Heart right ventricle (tissue), 16 donors: ENCODE results near the gene SLC9A5. TPM values are rescaled to one million over a fixed set of nuclear protein-coding genes. Genes with fewer than 3 reads are reported as not detected.

ENCODE experiments used
- ATAC-seq, 8 donors: fragments of 200-7000 bp; cut with Tn5 transposase; one replicate each; pipeline ENCODE4 v1.9.1; 2020; ENCODE audit warnings: mild to moderate bottlenecking in 8 of 8, moderate library complexity in 8 of 8, moderate number of reproducible peaks in 1 of 8
- DNase-seq, 2 donors: peaks; one replicate each; pipeline ENCODE4 v3.0.0-alpha.2; 2020
- H3K27ac ChIP-seq, 10 donors: fragments of 200-600 bp; sonication (generic) in 2 of 10; one replicate each; pipeline versions ENCODE4 v1.5.0 to v1.8.0; 2020 to 2022; ENCODE audit warnings: mild to moderate bottlenecking in 3 of 10
- H3K27me3 ChIP-seq, 7 donors: fragments of 200-600 bp; one replicate each; pipeline ENCODE4 v1.8.0; 2021 to 2022; ENCODE audit warnings: mild to moderate bottlenecking in 2 of 7
- H3K36me3 ChIP-seq, 9 donors: fragments of 200-600 bp; sonication (generic) in 1 of 9; one replicate each; pipeline versions ENCODE4 v1.5.0 to v1.8.0; 2020 to 2022; ENCODE audit warnings: mild to moderate bottlenecking in 2 of 9
- H3K4me1 ChIP-seq, 9 donors: fragments of 200-600 bp; sonication (generic) in 1 of 9; one replicate each; pipeline versions ENCODE4 v1.5.0 to v1.8.0; 2020 to 2022; ENCODE audit warnings: mild to moderate bottlenecking in 4 of 9
- H3K4me3 ChIP-seq, 10 donors: fragments of 200-600 bp; sonication (generic) in 2 of 10; one replicate each; pipeline versions ENCODE4 v1.5.0 to v1.8.0; 2020 to 2022; ENCODE audit warnings: mild to moderate bottlenecking in 7 of 10, moderate library complexity in 2 of 10
- H3K9me3 ChIP-seq, 11 donors: fragments of 200-600 bp in 10 of 11; sonication (generic) in 2 of 11; one replicate each; pipeline versions ENCODE4 v1.5.0 to v1.8.0; 2013 to 2022; ENCODE audit warnings: mild to moderate bottlenecking in 2 of 11, control low read depth in 1 of 11, moderate library complexity in 1 of 11
- WGBS, 2 donors: extraction: QIAGEN DNeasy Blood & Tissue Kit; methylation state at CpG; one replicate each; pipeline ENCODE4 v1.1.7; 2013; ENCODE audit warnings: inconsistent platforms in 1 of 2; 5-methylcytosine and 5-hydroxymethylcytosine counted together
- intact Hi-C, 10 donors: fragments of 100-400 bp; cut with DNase I; formaldehyde crosslinking; loops; one replicate each; pipeline versions ENCODE4 v1.11.1 to v1.14.2; 2022
- polyA plus RNA-seq, 2 donors: library from polyadenylated mRNA; stranded (reverse); fragments of 200-250 nt; gene quantifications; one replicate each; pipeline ENCODE4 v1.2.3, GENCODE V29; 2013
- total RNA-seq, 10 donors: library from RNA; stranded (reverse); fragmentation: NEBNext Ultra II Directional in 3 of 10; extraction: Animal tissue kit (Norgen Biotek cat#: 25700) in 3 of 10; gene quantifications; one replicate each; pipeline versions ENCODE4 v1.2.1 to v1.2.4, GENCODE V29; 2021 to 2023
- TF ChIP-seq, protein P1 (sequence below), 9 donors: fragments of 200-600 bp; sonication (generic) in 2 of 9; IDR thresholded peaks; one replicate each; pipeline versions ENCODE4 v1.5.0 to v1.8.0; 2021 to 2022; ENCODE audit warnings: antibody characterized with exemption in 9 of 9, mild to moderate bottlenecking in 5 of 9, moderate library complexity in 1 of 9
- donor health status: Arrhythmogenic right ventricular cardiomyopathy.
- donor health status: ischemic (EF 13 %, LVEDD 7.1; RV severe dilation, severe dysfunction).
- donor health status: healthy with polysubstance abuse.
- donor health status: DM: no; HTN: yes; CAD: no.
- donor health status: DM: no; HTN: no; CAD: no.
- donor health status: ischemic (EF 25% LVEDD 6.9; RV normal size, moderate dysfunction).
- donor health status: ischemic (EF 25% LVEDD 5.7; RV mildly dilated, moderate dysfunction).
- donor health status: healthy.
- donor health status: DM: yes; HTN: yes; CAD: no.
- donor health status: Ischemic cardiomyopathy.
- donor health status: ischemic (EF 35%, LVEDD 5.7; RV mildly dilated, moderate dysfunction).
- donor health status: nonischemic (EF 11% LVEDD 7.7; RV severe dilation, severe dysfunction).
- donor health status: DM: yes; HTN: yes; CAD: no.
- donor health status: PGD.
- donor health status: ischemic (EF 29% LVEDD 5.4; RV normal size, mild dysfunction).
- donor health status: nonischemic (EF 23%, LVEDD 6.1; RV moderate dilation, normal function).

Gene SLC9A5
- total and polyA plus RNA-seq, 12 donors = 0.26 to 2.4 (median 1.0) TPM

DNA sequence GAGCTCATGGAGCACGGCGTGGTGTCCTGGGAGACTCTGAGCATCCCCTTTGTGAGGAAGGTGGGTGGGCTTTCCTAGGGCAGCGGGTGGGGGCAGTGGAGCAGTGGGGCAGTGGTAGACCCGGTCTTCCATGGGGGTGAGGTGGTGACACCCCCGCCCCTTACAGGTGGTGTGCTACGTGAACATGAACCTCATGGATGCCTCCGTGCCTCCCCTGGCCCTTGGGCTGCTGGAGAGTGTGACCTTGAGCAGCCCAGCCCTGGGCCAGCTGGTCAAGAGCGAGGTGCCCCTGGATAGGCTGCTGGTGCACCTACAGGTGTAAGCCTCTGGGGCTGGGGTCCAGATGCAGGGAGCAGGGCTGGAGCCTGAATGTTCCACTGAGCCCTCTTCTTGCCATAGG, 48.3 kb upstream of the SLC9A5 start:
- Histone ChIP-seq H3K27me3 (no peaks in the 10 kb centered on the region), H3K36me3 (peaks cover 3 to 87% (median 30%) of the 10 kb centered on the region in 9 donors), H3K9me3 (no peaks in the 10 kb centered on the region), H3K4me3 (no peak overlapping the region), H3K4me1 (peaks cover 0 to 28% (median 11%) of the 10 kb centered on the region in 9 donors), H3K27ac (no peak overlapping the region)
- no peak for DNase-seq
- TF ChIP-seq, protein P1, sequence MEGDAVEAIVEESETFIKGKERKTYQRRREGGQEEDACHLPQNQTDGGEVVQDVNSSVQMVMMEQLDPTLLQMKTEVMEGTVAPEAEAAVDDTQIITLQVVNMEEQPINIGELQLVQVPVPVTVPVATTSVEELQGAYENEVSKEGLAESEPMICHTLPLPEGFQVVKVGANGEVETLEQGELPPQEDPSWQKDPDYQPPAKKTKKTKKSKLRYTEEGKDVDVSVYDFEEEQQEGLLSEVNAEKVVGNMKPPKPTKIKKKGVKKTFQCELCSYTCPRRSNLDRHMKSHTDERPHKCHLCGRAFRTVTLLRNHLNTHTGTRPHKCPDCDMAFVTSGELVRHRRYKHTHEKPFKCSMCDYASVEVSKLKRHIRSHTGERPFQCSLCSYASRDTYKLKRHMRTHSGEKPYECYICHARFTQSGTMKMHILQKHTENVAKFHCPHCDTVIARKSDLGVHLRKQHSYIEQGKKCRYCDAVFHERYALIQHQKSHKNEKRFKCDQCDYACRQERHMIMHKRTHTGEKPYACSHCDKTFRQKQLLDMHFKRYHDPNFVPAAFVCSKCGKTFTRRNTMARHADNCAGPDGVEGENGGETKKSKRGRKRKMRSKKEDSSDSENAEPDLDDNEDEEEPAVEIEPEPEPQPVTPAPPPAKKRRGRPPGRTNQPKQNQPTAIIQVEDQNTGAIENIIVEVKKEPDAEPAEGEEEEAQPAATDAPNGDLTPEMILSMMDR (IDR thresholded peaks at IDR 0.05) = no peak
- intact Hi-C loops = no loop called here
- no peak for ATAC-seq
- 87 to 94% methylated on average over 8 of the region's 8 CpGs for WGBS, 2 donors

DNA sequence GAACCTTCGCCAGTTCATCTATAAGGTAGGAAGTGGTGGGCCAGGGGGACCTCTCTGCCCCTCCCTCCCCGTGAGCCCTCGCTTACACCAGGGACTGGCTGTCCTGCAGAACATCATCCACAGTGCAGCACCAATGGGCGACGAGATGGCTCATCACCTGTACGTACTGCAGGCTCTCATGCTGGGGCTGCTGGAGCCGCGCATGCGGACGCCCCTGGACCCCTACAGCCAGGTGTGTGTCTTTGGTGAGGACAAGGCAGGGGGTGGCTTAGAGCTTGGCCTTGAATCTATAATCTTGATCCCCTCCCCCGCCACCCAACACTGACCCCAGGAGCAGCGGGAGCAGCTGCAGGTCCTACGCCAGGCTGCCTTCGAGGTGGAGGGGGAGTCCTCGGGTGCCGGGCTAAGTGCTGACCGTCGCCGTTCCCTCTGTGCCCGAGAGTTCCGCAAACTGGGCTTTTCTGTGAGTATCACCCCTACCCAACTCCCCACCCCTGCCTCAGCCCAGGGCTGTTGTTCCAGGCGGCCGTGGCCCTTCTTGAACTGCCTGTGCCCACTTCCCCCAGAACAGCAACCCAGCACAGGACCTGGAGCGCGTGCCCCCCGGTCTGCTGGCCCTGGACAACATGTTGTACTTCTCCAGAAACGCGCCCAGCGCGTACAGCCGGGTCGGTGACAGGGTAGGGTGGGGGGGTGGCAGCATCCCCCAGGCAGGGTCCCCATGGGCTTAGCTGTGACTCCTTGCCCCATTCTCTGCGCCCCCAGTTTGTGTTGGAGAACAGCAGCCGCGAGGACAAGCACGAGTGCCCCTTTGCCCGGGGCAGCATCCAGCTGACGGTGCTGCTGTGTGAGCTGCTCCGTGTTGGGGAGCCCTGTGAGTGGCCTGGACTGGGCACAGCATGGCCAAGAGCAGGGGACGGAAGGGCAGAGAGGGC, 47.1 kb upstream of the SLC9A5 start:
- Histone ChIP-seq H3K27me3 (no peaks in the 10 kb centered on the region), H3K27ac (no peak overlapping the region), H3K9me3 (no peaks in the 10 kb centered on the region), H3K4me1 (peaks cover 0 to 24% (median 11%) of the 10 kb centered on the region in 9 donors), H3K4me3 (no peak overlapping the region), H3K36me3 (peaks cover 0 to 78% (median 18%) of the 10 kb centered on the region in 9 donors)
- TF ChIP-seq, protein P1 (IDR thresholded peaks at IDR 0.05) = no peak
- WGBS, 2 donors = 94% methylated on average over 40 of the region's 40 CpGs
- DNase-seq (no peak), ATAC-seq (no peak)
- intact Hi-C loops = no loop called here

DNA sequence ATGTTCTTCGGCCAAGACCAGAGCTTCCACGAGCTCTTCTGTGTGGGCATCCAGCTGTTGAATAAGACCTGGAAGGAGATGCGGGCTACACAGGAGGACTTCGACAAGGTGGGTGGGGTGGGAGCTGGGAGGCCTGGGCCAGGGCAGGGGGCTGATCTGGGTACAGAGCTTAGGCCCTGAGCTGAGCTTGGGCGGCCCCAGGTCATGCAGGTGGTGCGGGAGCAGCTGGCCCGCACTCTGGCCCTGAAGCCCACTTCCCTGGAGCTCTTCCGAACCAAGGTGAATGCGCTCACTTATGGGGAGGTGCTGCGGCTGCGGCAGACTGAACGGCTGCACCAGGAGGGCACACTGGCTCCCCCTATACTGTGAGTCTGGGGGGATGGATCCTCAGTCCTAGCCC, 46.4 kb upstream of the SLC9A5 start:
- no peak overlapping the region for H3K4me3 ChIP-seq
- intact Hi-C loops = no loop called here
- ATAC-seq = no peak
- TF ChIP-seq, protein P1 (IDR thresholded peaks at IDR 0.05) = no peak
- H3K9me3 ChIP-seq = no peaks in the 10 kb centered on the region
- no peak overlapping the region for H3K27ac ChIP-seq
- 95 to 96% methylated on average over 12 of the region's 12 CpGs for WGBS, 2 donors
- DNase-seq = no peak
- peaks cover 0 to 77% (median 11%) of the 10 kb centered on the region in 9 donors for H3K36me3 ChIP-seq
- H3K4me1 ChIP-seq = peaks cover 0 to 23% (median 11%) of the 10 kb centered on the region in 9 donors
- no peaks in the 10 kb centered on the region for H3K27me3 ChIP-seq

DNA sequence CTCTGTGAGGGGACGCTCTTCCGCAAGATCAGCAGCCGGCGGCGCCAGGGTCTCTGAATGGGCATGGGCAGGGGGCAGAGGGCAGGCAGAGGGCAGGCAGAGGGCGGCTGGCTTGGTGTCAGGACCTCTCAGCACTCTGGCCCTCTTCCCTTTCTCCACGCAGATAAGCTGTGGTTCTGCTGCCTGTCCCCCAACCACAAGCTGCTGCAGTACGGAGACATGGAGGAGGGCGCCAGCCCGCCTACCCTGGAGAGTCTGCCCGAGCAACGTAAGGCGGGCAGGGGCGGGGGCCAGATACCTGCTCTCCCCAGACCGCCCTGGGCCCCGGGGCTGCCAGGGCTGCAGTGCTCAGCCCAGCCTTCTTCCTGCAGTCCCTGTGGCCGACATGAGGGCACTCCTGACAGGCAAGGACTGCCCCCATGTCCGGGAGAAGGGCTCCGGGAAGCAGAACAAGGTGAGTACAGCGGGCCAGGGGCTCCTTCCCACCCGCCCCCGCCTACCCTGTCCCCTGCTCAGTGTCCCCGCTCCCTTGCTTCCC, 45.8 kb upstream of the SLC9A5 start:
- Histone ChIP-seq H3K27me3 (no peaks in the 10 kb centered on the region), H3K27ac (no peak overlapping the region), H3K36me3 (peaks cover 0 to 77% (median 5%) of the 10 kb centered on the region in 9 donors), H3K9me3 (no peaks in the 10 kb centered on the region), H3K4me1 (peaks cover 0 to 17% (median 11%) of the 10 kb centered on the region in 9 donors), H3K4me3 (no peak overlapping the region)
- WGBS, 2 donors = 87 to 93% methylated on average over 23 of the region's 23 CpGs
- intact Hi-C loops = no loop called here
- no peak for ATAC-seq
- DNase-seq = no peak
- TF ChIP-seq, protein P1 (IDR thresholded peaks at IDR 0.05) = no peak
